ENCODE results near the gene ITGA3. TPM values are rescaled to one million over a fixed set of nuclear protein-coding genes. Genes with fewer than 3 reads are reported as not detected.

ITGA3 gene
- total and polyA plus RNA-seq, 10 donors: 5.5 to 52.3 (median 32.8) TPM

DNA sequence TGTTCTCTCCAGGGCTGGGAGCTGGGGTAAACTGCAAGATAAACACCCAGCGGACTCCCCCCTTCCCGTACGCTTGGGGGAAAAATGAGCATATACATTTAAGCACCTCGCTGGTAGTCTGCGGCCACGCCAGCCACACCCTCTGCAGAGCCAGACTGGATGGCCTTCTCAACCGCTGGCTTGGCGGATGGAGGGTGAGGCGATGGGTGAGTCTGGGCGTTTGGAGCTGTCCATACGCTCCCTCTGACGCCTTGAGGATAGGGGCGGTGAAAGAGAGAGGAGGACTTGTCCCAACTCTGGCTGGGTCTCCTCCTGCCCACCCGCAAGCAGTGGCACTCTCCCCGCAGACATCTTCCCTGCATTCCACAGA, 1.0 kb downstream of the ITGA3 start:
- DNase-seq: no peak
- H3K27ac ChIP-seq: peak overlapping the region in 7 of 8 donors; percentile 63 to 88 (median 83)
- 26 to 50% (median 33%) methylated on average over 14 to 15 of the region's 15 CpGs for WGBS, 5 donors
- peaks cover 15 to 100% (median 61%) of the 10 kb centered on the region in 6 donors for H3K4me1 ChIP-seq
- intact Hi-C loops (cut with DNase I; ENCODE audit: low total_unique reads): no loop called here
- peak in 1 of 3 donors; percentile 43 for TF ChIP-seq POLR2AphosphoS5 (IDR thresholded peaks at IDR 0.05)
- no peak for TF ChIP-seq CTCF (IDR thresholded peaks at IDR 0.05 in 8 of 11, conservative IDR thresholded peaks at IDR 0.05 in 3 of 11)
- H3K9me3 ChIP-seq: no peaks in the 10 kb centered on the region
- peaks cover 0 to 45% (median 0%) of the 10 kb centered on the region in 7 donors for H3K27me3 ChIP-seq (replicated peaks in 1 of 7)
- peak overlapping the region; percentile 82 to 95 (median 86) for H3K4me3 ChIP-seq
- H3K36me3 ChIP-seq: no peaks in the 10 kb centered on the region

- WGBS, 5 donors: 78 to 91% (median 86%) methylated on average over 9 of the region's 9 CpGs
- peak; percentile 64 for DNase-seq
- no peaks in the 10 kb centered on the region for H3K36me3 ChIP-seq
- H3K4me1 ChIP-seq: peaks cover 15 to 100% (median 62%) of the 10 kb centered on the region in 6 donors
- TF ChIP-seq POLR2A (IDR thresholded peaks at IDR 0.05) (no peak), POLR2AphosphoS5 (IDR thresholded peaks at IDR 0.05) (no peak), CTCF (IDR thresholded peaks at IDR 0.05 in 8 of 11, conservative IDR thresholded peaks at IDR 0.05 in 3 of 11) (no peak)
- H3K27me3 ChIP-seq (replicated peaks in 1 of 7): peaks cover 0 to 45% (median 0%) of the 10 kb centered on the region in 7 donors
- H3K9me3 ChIP-seq: no peaks in the 10 kb centered on the region
- intact Hi-C loops (cut with DNase I; ENCODE audit: low total_unique reads): no loop called here
- peak overlapping the region in 7 of 8 donors; percentile 82 to 95 (median 87) for H3K4me3 ChIP-seq
- H3K27ac ChIP-seq: peak overlapping the region in 5 of 8 donors; percentile 82 to 88 (median 86)
These were observed 1.6 kb downstream of the ITGA3 start for GRCh38 chr17:50057521-50057991.

- WGBS, 5 donors: 82 to 89% (median 85%) methylated on average over 10 of the region's 10 CpGs
- Histone ChIP-seq H3K4me3 (peak overlapping the region in 3 of 8 donors; percentile 9 to 95 (median 83)), H3K4me1 (peaks cover 12 to 100% (median 62%) of the 10 kb centered on the region in 6 donors)
These were observed 2.5 kb downstream of the ITGA3 start for GRCh38 chr17:50058296-50058953.

DNA sequence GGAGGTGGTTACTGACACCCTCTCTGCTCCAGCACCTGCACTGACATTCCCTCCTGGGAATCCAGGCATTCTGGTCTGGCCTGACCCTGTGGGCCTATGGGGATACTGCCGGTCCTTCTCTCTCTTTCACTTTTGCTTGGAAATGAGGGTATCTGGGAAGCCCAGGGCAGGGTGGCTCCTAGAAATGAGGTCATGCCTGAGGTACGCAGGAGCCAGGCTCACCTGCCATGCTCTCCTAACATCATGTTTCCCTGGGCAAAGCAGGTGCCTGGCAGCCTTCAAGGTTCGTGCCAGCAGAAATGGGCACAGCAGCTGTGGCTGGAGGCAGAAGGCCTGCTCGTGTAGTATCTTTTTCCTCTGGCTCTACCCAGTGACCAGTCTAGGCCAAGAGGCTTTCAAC, 3.3 kb downstream of the ITGA3 start:
- 57 to 74% (median 62%) methylated on average over 4 of the region's 4 CpGs for WGBS, 5 donors
- Histone ChIP-seq H3K27me3 (replicated peaks in 1 of 7) (peaks cover 0 to 45% (median 0%) of the 10 kb centered on the region in 7 donors), H3K4me3 (no peak overlapping the region), H3K27ac (peak overlapping the region in 7 of 8 donors; percentile 34 to 88 (median 71)), H3K4me1 (peaks cover 12 to 100% (median 57%) of the 10 kb centered on the region in 6 donors), H3K36me3 (no peaks in the 10 kb centered on the region), H3K9me3 (no peaks in the 10 kb centered on the region)
- no peak for DNase-seq
- intact Hi-C loops (cut with DNase I; ENCODE audit: low total_unique reads): no loop called here
- no peak for TF ChIP-seq CTCF (IDR thresholded peaks at IDR 0.05 in 8 of 11, conservative IDR thresholded peaks at IDR 0.05 in 3 of 11)
- no peak for TF ChIP-seq POLR2A (IDR thresholded peaks at IDR 0.05)
- no peak for TF ChIP-seq POLR2AphosphoS5 (IDR thresholded peaks at IDR 0.05)

More at GRCh38 chr17:50058296-50058953, 2.5 kb downstream of the ITGA3 start:
- intact Hi-C loops (cut with DNase I; ENCODE audit: low total_unique reads): no loop called here
- Histone ChIP-seq H3K27me3 (replicated peaks in 1 of 7) (peaks cover 0 to 45% (median 0%) of the 10 kb centered on the region in 7 donors), H3K9me3 (no peaks in the 10 kb centered on the region), H3K27ac (peak overlapping the region in 6 of 8 donors; percentile 2 to 88 (median 74)), H3K36me3 (no peaks in the 10 kb centered on the region)
- TF ChIP-seq POLR2A (IDR thresholded peaks at IDR 0.05) (no peak), POLR2AphosphoS5 (IDR thresholded peaks at IDR 0.05) (peak in 1 of 3 donors; percentile 33)
- peak; percentile 42 for DNase-seq

Measured in spleen (tissue), 11 donors.